ENCODE results near the gene RAVER1. TPM values are rescaled to one million over a fixed set of nuclear protein-coding genes. Genes with fewer than 3 reads are reported as not detected.
A peak's percentile ranks its signal among the peaks of the same experiment; 100 is the strongest.
"Not testable (repeated sequence)": the region's sequence is repeated elsewhere in the genome, so short reads cannot be mapped to it uniquely, and the experiment has no call there.

The RAVER1 gene, protein sequence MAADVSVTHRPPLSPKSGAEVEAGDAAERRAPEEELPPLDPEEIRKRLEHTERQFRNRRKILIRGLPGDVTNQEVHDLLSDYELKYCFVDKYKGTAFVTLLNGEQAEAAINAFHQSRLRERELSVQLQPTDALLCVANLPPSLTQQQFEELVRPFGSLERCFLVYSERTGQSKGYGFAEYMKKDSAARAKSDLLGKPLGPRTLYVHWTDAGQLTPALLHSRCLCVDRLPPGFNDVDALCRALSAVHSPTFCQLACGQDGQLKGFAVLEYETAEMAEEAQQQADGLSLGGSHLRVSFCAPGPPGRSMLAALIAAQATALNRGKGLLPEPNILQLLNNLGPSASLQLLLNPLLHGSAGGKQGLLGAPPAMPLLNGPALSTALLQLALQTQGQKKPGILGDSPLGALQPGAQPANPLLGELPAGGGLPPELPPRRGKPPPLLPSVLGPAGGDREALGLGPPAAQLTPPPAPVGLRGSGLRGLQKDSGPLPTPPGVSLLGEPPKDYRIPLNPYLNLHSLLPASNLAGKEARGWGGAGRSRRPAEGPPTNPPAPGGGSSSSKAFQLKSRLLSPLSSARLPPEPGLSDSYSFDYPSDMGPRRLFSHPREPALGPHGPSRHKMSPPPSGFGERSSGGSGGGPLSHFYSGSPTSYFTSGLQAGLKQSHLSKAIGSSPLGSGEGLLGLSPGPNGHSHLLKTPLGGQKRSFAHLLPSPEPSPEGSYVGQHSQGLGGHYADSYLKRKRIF
- total RNA-seq (2014; rRNA removed; shearing (Covaris generic); ENCODE audit: low replicate concordance), result 9.2 and 10.6 TPM in 2 replicates

DNA sequence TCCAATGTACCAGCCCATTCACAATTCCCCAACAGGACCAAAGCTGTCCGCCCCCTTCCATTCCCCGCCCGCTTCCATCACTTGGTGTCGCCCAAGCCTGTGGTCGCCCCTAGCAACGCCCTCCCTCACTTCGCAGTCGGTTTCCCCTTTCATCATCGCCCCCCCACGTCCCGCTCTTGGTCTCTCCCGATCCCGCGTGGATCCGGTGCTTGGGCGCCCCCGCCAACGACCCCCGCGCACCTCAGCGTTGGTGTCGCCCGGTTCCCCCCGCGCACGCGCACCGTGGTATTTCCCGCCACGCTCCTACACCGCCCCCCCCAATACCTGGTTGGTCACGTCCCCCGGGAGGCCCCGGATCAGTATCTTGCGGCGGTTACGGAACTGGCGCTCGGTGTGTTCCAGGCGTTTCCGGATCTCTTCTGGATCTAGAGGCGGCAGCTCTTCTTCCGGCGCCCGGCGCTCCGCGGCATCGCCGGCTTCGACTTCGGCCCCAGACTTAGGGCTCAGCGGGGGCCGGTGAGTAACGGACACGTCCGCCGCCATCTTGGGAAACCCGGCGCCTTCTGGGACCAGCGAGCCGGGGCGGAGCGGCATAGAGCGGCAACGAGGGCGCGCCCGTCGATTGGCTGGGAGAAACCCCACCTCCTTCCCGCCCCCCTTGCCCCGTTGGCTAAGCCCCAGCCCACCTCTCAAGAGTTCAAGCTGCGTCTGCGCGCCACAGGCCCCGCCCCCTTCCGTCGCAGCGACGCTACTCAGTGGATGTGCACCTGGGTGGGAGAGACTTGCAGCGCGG, at the start of gene RAVER1:
RAVER1 (minus strand) TSS at position 565 of the 793 bp plus-strand sequence; CDS start at position 543, 22 bp downstream.
- in situ Hi-C loops (cut with HindIII; ENCODE audit: low pct_unique_long_range_greater_than_20kb, low sequenced_read_pairs), result no loop called here
- DNase-seq (ENCODE audit: low read depth), result peak; percentile 85

DNA sequence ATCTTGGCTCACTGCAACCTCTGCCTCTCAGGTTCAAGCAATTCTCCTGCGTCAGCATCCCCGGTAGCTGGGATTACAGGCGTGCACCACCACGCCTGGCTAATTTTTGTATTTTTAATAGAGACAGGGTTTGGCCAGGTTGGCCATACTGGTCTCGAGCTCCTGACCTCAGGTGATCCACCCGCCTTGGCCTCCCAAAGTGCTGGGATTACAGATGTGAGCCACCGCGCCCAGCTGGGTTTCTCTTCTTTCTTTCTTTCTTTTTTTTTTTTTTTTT, 49.8 kb upstream of the RAVER1 start:
- DNase-seq (ENCODE audit: low read depth); in situ Hi-C loops (cut with HindIII; ENCODE audit: low pct_unique_long_range_greater_than_20kb, low sequenced_read_pairs): not testable (repeated sequence)

DNA sequence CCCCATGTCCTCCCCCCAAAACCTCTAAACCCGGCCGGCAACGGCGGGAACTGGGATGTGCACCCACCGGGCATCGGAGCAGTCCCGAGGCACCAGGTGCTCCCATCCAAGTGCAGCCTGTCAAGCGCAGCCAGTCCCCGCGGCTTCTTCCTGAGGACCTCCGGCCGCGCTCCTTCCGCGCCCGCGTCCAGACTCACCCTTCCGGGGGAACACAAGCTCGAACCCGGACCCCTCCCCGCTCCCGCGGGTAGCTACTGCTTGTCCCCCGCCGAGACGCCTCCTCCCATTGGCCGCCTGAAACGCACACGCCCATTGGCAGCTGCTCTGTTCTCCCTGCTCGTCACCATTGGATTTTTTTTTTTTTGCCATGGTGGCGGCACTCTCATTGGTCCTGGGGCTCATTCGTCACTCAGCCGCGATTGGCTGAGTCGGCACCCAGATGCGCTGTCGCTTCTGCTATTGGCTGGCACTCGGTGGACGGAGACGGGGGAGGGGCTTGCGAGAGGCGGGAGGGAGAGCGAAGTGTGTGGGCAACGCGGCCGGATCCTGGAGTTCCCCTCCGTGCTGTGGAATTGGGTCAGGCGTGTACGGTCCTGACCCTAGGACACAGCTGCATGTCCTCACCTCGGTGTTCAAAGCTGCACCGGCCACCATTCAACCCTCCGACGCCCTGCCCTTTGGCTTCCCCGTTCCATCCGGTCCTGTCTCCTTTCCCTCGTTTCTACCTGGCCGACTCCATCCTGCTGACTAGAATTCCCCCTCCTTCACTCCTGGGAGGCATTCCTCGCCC, 47.2 kb upstream of the RAVER1 start, which contains the start of gene TYK2:
TYK2 (minus strand) TSS at position 260 of the 790 bp plus-strand sequence. CDS start 2,166 bp downstream, outside the sequence.
- peak; percentile 98 for DNase-seq (ENCODE audit: low read depth)
- in situ Hi-C loops (cut with HindIII; ENCODE audit: low pct_unique_long_range_greater_than_20kb, low sequenced_read_pairs), result no loop called here

DNA sequence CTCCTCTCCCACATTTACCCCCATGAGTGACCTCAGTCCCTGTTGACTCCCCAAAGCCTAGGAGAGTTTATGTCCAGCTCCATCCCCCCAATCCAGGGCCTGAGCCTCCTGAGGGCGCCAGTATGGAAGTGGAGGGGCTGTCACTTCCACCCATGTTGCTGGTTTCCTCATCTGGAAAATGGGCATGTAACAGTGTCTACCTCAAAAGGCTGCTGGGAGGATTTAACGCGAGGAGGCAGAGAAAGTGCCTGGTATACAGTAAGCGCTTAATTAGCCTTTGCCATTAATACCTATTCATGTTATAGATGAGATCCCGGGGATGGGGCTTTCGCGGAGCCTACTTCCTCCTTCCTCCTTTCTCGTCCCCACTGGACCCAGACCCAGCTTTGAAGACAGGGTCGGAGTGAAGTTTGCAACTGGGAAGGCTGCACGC, 46.6 kb upstream of the RAVER1 start:
- no peak for DNase-seq (ENCODE audit: low read depth)
- in situ Hi-C loops (cut with HindIII; ENCODE audit: low pct_unique_long_range_greater_than_20kb, low sequenced_read_pairs), result no loop called here

DNA sequence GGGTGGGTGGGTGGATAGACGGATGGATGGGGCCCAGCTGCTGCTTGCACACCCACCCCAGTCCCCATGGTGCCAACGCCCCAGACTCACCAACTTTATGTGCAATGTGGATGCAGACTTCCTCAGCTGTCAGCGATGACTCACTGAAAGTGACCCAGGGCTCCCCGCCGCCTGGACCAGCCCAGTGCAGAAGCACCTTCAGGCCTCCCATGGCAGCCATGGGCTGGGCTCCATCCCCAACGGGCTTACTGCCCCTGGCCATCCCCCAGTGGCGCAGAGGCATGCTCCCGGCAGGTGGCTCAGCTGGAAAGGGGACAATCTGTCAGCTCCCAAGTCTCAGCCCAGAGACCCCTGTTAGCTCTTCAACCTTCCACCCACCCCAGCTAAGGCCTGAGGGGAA, 44.8 kb upstream of the RAVER1 start:
- no peak for DNase-seq (ENCODE audit: low read depth)
- in situ Hi-C loops (cut with HindIII; ENCODE audit: low pct_unique_long_range_greater_than_20kb, low sequenced_read_pairs), result no loop called here

DNA sequence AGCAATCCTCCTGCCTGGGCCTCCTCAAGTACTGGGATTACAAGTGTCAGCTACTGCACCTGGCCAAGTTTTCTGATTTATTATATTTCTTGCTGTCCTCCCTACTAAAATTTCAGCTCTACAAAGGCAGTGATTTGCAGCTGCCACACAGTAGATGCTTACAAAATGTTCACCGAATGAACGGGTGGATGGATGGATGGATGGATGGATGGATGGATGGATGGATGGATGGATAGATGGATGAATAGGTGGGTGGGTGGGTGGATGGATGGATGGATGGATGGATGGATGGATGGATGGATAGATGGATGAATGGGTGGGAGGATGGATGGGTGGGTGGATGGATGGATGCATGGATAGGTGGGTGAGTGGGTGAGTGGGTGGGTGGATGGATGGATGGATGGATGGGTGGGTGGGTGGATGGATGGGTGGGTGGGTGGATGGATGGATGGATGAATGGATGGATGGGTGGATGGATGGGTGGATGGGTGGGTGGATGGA, 43.9 kb upstream of the RAVER1 start:
- in situ Hi-C loops (cut with HindIII; ENCODE audit: low pct_unique_long_range_greater_than_20kb, low sequenced_read_pairs); DNase-seq (ENCODE audit: low read depth): not testable (repeated sequence)

DNA sequence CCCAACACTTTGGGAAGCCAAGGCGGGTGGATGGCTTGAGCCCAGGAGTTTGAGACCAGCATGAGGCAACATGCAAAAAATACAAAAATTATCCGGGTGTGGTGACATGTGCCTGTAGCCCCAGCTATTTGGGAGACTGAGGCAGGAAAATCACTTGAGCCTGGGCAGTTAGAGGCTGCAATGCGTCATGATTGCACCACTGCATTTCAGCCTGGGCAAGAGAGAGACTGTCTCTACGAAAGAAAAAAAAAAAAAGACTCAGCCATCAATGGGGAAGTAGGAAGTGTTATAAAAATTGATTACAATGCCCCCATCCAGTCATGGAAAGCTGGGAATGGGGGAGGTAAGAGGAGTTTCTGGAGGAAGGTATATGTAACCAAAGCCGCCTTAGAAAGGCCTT, 41.6 kb upstream of the RAVER1 start:
- no peak for DNase-seq (ENCODE audit: low read depth)
- in situ Hi-C loops (cut with HindIII; ENCODE audit: low pct_unique_long_range_greater_than_20kb, low sequenced_read_pairs), result no loop called here

DNA sequence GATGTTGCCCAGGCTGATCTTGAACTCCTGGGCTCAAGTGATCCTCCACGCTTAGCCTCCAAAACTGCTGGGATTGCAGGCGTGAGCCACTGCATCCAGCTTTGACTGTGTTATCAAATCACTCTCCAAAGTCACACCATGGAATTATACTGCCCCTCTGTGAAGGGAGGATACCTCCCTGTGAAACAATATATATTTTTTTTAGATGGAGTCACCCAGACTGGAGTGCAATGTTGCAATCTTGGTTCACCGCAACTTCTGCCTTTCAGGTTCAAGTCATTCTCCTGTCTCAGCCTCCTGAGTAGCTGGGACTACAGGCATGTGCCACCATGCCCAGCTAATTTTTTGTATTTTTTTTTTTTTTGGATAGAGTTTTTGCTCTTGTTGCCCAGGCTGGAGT, 39.4 kb upstream of the RAVER1 start:
- in situ Hi-C loops (cut with HindIII; ENCODE audit: low pct_unique_long_range_greater_than_20kb, low sequenced_read_pairs), result no loop called here
- DNase-seq (ENCODE audit: low read depth), result no peak

DNA sequence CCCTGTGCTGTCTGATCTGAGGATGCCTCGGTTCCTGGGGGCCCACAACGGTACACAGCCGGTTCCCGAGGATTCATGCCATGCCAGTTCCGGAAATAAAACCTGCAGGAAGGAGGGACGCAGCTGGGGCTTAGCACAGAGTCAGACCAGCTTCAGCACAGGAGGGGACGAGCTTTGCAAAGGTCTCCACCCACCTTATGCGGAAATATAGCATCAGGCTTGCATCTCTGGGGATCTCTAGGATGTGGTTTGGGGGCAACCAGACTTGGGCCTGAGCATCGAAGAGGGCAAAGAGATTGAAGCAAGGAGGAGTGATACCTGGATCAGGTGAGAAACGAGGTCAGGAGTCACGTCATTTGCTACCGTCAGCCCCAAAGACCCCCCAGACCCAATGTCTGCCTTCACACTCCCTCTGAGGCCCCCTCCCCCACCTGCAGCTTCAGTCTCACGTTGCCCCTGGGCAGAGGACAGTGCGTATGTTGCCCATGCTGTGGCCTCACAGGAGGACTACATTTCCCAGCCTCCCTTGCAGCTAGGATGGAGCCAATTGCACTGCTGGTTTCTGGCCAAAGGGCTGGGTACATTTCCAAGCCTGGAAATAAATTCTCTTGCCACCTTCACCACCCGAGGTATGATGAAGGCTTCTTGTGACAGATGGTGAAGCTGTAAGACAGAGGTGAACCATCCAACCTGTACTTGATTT, 34.9 kb upstream of the RAVER1 start:
- no peak for DNase-seq (ENCODE audit: low read depth)
- in situ Hi-C loops (cut with HindIII; ENCODE audit: low pct_unique_long_range_greater_than_20kb, low sequenced_read_pairs), result no loop called here

DNA sequence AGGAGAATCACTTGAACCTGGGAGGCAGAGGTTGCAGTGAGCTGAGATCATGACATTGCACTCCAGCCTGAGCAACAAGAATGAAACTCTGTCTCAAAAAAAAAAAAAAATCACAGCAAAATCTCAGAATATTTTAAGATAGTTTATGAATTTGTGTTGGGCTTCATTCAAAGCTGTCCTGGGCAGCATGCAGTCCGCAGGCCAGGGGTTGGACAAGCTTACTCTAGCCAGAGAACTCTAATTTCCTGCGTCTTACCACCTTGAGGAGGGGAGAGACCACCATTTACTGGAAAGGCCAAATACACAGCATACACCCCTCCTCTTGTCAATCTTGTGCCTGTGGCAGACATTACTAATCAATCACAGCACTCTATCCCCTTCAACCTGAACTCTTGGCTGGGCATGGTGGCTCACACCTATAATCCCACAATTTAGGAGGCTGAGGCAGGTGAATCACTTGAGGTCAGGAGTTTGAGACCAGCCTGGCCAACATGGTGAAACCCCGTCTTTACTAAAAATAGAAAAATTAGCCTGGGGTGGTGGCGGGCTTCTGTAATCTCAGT, 33.7 kb upstream of the RAVER1 start:
- DNase-seq (ENCODE audit: low read depth); in situ Hi-C loops (cut with HindIII; ENCODE audit: low pct_unique_long_range_greater_than_20kb, low sequenced_read_pairs): not testable (repeated sequence)

DNA sequence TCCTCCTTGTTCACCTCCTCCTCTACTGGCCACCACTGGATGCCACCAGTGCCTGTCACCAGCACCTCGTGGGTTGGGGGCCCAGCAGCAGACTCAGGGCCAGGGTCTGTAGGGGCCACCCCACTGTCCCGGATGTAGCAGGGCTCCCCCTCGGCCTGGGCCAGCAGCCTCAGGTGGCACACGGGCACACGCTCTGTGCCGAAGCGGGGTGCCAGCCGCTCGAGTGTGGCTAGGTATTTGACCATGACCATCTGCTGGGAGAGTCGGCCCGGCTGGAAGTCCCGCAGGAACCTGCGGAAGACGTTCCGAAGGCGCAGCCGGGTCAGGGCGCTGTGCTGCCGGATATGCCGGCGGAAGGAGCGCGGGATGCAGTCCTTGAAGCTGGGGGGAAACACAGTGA, 32.2 kb upstream of the RAVER1 start:
- in situ Hi-C loops (cut with HindIII; ENCODE audit: low pct_unique_long_range_greater_than_20kb, low sequenced_read_pairs), result no loop called here
- no peak for DNase-seq (ENCODE audit: low read depth)

DNA sequence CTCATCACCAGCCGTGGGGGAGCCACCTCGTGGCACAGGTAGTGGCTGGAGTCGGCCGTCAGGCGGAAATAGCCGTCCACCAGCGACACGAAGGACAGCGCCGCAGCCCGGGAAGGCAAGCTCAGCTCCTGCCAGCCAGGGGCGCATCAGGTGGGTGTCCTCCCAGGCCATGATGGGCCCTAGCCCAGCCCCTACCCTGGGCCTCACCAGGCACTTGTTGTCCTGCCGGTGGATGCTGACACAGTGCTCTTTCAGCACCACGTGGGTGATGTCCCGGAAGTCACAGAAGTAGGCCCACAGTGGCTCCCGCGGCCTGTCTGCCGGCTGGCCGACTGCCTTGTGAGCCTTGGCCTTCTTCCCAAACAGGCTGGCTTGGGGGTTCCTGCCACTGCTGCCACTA, 31.3 kb upstream of the RAVER1 start:
- no peak for DNase-seq (ENCODE audit: low read depth)
- in situ Hi-C loops (cut with HindIII; ENCODE audit: low pct_unique_long_range_greater_than_20kb, low sequenced_read_pairs), result no loop called here

DNA sequence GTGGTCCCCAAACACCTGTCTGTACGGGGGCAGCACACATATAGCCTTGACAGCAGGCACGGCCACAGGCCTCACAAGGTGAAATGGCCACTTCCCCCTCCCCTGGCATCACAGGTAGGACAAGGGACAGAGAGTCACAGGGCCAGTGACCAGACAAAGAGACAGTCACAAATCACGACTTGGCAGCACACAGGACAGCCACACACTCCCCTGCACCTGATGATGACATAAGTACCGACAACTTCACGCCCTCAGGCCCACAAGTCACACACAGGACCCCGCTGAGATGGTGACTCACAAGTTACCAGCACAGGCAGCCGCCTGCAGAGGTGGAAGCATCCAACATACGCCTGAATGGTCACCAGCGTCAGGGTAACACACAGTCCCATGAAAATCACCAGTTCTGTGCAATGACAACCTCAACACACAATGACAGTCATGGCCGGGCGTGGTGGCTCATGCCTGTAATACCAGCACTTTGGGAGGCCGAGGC, 30.5 kb upstream of the RAVER1 start:
- DNase-seq (ENCODE audit: low read depth), result peak; percentile 77
- in situ Hi-C loops (cut with HindIII; ENCODE audit: low pct_unique_long_range_greater_than_20kb, low sequenced_read_pairs), result no loop called here

DNA sequence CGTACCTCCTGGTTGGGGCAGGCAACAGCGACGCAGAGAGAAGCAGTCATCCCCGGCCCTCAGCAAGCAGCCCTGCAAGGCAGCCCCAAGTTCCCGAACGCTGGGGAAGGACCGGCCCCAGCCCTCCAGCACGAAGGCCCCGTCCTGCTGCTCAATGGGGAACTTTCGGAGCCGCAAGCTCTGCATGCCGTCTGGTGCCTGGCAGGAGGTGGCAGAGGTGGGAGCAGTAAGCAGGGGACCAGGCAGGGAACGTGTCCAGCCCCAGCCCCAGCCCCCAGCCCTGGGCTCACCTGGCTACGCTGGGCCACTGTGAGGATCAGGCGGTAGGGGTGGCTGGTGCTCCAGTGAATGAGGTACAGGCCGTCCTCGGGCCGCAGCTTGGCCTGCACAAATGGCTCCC, 28.9 kb upstream of the RAVER1 start:
- in situ Hi-C loops (cut with HindIII; ENCODE audit: low pct_unique_long_range_greater_than_20kb, low sequenced_read_pairs), result no loop called here
- DNase-seq (ENCODE audit: low read depth), result no peak

DNA sequence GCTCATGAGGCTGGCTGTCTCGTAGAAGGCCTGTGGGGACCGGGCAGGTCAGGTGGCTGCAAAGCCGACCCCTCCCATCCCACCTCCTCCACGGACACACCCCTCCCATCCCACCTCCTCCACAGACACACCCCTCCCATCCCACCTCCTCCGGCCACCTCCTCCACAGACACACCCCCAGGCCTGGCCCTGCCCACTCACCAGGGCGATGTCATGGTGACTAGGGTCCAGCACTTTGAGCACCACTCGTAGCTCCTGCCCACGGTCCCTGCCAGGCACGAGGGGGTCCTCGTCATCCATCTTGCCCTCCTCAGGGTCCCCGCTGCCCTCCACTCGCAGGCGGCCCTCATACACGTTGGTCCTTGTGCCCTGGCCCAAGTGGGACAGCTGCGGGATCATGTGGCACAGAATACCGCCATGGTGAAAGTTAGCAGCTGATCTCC, 28.3 kb upstream of the RAVER1 start:
- DNase-seq (ENCODE audit: low read depth), result no peak
- in situ Hi-C loops (cut with HindIII; ENCODE audit: low pct_unique_long_range_greater_than_20kb, low sequenced_read_pairs), result no loop called here

DNA sequence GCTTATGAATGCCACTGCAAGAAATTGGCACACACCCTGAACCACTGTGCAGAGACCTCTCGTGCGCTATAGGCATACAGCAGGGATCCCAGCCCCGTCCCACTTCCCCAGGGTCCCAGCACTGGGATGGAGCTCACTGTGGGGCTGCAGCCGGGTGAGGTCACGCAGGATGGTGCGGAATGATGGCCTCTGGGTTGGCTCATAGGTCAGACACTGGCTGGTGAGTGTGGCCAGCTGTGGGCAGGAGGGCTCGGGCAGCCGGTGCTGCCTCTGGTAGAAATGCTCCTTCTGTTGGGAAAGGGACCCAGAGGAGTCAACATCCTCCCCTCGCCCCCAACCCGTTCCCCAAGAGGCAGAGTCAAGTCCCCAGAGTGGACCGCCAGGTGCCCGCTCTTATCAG, 23.1 kb upstream of the RAVER1 start:
- in situ Hi-C loops (cut with HindIII; ENCODE audit: low pct_unique_long_range_greater_than_20kb, low sequenced_read_pairs), result no loop called here

More for the DNA sequence above, 23.1 kb upstream of the RAVER1 start:
- no peak for DNase-seq (ENCODE audit: low read depth)

Data from Caki2 (cell line).